Measurements from ENCODE around the gene WDFY4.

WDFY4 gene

DNA sequence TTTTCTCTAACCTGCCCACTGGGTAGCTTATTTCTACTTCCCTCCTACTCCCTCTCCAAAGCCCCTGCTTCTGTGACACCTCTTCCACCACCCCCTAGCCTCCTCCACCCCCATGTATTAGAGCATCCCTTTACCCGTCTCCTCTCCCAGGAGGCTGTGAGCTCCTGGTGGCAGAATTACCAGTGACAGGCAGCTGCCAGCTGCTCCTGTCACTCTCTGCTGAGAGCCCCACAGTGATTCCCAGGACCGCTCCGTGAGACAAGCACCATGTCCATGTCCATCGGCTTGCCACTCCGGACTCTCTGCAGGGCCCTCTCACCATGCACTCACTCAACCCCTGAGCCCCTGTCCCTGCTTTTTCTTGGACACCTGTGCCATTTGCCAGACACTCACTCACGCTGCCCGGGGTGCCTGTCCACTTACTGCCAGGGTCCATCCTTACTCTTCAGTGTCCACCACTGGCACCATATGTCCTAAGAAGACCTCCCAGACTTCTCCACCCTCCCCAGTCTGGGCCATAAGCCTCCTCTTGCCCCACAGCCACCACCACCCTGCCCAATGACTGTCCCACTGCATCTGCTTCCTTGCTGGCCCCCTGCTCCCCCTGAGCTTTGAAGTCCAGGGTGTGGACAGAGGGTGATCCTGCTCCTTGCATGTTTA is 9.8 kb downstream of the WDFY4 start:
- no peak for TF ChIP-seq SIN3A (IDR thresholded peaks at IDR 0.05; ENCODE audit: borderline replicate concordance, insufficient read depth, low read length)
- TF ChIP-seq, protein P1, sequence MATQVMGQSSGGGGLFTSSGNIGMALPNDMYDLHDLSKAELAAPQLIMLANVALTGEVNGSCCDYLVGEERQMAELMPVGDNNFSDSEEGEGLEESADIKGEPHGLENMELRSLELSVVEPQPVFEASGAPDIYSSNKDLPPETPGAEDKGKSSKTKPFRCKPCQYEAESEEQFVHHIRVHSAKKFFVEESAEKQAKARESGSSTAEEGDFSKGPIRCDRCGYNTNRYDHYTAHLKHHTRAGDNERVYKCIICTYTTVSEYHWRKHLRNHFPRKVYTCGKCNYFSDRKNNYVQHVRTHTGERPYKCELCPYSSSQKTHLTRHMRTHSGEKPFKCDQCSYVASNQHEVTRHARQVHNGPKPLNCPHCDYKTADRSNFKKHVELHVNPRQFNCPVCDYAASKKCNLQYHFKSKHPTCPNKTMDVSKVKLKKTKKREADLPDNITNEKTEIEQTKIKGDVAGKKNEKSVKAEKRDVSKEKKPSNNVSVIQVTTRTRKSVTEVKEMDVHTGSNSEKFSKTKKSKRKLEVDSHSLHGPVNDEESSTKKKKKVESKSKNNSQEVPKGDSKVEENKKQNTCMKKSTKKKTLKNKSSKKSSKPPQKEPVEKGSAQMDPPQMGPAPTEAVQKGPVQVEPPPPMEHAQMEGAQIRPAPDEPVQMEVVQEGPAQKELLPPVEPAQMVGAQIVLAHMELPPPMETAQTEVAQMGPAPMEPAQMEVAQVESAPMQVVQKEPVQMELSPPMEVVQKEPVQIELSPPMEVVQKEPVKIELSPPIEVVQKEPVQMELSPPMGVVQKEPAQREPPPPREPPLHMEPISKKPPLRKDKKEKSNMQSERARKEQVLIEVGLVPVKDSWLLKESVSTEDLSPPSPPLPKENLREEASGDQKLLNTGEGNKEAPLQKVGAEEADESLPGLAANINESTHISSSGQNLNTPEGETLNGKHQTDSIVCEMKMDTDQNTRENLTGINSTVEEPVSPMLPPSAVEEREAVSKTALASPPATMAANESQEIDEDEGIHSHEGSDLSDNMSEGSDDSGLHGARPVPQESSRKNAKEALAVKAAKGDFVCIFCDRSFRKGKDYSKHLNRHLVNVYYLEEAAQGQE (IDR thresholded peaks at IDR 0.05; ENCODE audit: insufficient read depth in 1 of 2, low read depth in 2 of 2, low read length in 2 of 2): no peak
- TF ChIP-seq TAF1 (IDR thresholded peaks at IDR 0.05; ENCODE audit: borderline replicate concordance, insufficient read depth, low read length): no peak
- no peak for TF ChIP-seq FOXP2 (optimal IDR thresholded peaks at IDR 0.05; ENCODE audit: borderline replicate concordance, extremely low read depth, extremely low read length, insufficient read depth)
- TF ChIP-seq POLR2AphosphoS5 (IDR thresholded peaks at IDR 0.05; ENCODE audit: low read depth, low read length): no peak

GRCh38 chr10:48695636-48696534 is 11.2 kb downstream of the WDFY4 start:
- TF ChIP-seq FOXP2 (optimal IDR thresholded peaks at IDR 0.05; ENCODE audit: borderline replicate concordance, extremely low read depth, extremely low read length, insufficient read depth): no peak
- TF ChIP-seq TAF1 (IDR thresholded peaks at IDR 0.05; ENCODE audit: borderline replicate concordance, insufficient read depth, low read length): no peak

- TF ChIP-seq POLR2AphosphoS5 (IDR thresholded peaks at IDR 0.05; ENCODE audit: low read depth, low read length): no peak
- TF ChIP-seq SIN3A (IDR thresholded peaks at IDR 0.05; ENCODE audit: borderline replicate concordance, insufficient read depth, low read length): no peak
- TF ChIP-seq, protein P1 (IDR thresholded peaks at IDR 0.05; ENCODE audit: insufficient read depth in 1 of 2, low read depth in 2 of 2, low read length in 2 of 2): no peak
- no peak for TF ChIP-seq TAF1 (IDR thresholded peaks at IDR 0.05; ENCODE audit: borderline replicate concordance, insufficient read depth, low read length)
- no peak for TF ChIP-seq FOXP2 (optimal IDR thresholded peaks at IDR 0.05; ENCODE audit: borderline replicate concordance, extremely low read depth, extremely low read length, insufficient read depth)
These were observed 11.8 kb downstream of the WDFY4 start for GRCh38 chr10:48696535-48696873.

- TF ChIP-seq SIN3A (IDR thresholded peaks at IDR 0.05; ENCODE audit: borderline replicate concordance, insufficient read depth, low read length): no peak
- no peak for TF ChIP-seq FOXP2 (optimal IDR thresholded peaks at IDR 0.05; ENCODE audit: borderline replicate concordance, extremely low read depth, extremely low read length, insufficient read depth)
- no peak for TF ChIP-seq TAF1 (IDR thresholded peaks at IDR 0.05; ENCODE audit: borderline replicate concordance, insufficient read depth, low read length)
- no peak for TF ChIP-seq POLR2AphosphoS5 (IDR thresholded peaks at IDR 0.05; ENCODE audit: low read depth, low read length)
- TF ChIP-seq, protein P1 (IDR thresholded peaks at IDR 0.05; ENCODE audit: insufficient read depth in 1 of 2, low read depth in 2 of 2, low read length in 2 of 2): no peak
These were observed 12.4 kb downstream of the WDFY4 start for GRCh38 chr10:48697091-48697490.

DNA sequence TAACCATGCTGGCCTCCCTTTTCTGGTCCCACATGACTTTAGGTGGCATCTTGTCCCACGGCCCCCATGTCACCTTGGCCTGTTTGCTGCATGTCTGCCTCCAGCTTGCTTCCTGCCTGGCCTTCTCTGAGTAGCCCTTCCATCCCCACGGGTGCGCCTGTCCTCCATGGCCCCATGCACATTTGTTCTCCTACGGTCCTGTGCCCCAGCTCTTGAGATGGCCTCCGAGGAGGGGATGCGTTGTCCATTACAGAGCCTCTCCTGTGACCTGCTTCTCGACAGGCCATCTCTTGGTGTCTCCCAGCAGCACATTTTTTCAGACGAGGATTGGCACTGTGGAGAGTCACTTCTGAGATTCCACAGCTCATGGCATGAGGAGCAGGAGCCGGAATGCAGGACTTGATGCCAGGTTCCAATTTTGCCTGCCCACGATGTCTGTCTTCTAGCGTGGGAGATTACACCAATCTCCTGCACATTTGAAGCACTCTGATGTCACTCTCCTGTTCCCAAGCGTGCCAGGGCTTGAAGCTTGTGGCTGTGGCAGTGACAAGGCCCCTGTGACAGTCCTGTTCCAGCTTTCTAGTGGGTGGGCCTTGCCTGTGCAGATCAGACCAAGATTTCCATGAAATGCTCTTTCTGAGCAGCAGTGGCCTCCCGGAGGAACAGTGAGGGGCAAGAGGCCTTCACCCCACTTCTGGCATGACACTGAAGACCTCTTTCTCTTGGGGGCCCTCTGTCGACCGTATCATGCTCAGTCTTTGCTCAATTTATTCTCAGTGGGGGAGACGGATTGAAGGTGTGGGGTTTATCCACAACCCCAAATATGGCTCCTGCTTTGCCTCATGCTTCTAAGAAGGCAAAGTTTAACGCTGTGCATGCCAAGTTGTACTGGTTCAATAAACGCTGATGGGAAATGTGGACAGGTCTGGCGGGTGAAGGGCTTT is 13.4 kb downstream of the WDFY4 start:
- TF ChIP-seq FOXP2 (optimal IDR thresholded peaks at IDR 0.05; ENCODE audit: borderline replicate concordance, extremely low read depth, extremely low read length, insufficient read depth): no peak
- no peak for TF ChIP-seq POLR2AphosphoS5 (IDR thresholded peaks at IDR 0.05; ENCODE audit: low read depth, low read length)
- TF ChIP-seq TAF1 (IDR thresholded peaks at IDR 0.05; ENCODE audit: borderline replicate concordance, insufficient read depth, low read length): no peak
- TF ChIP-seq SIN3A (IDR thresholded peaks at IDR 0.05; ENCODE audit: borderline replicate concordance, insufficient read depth, low read length): no peak
- TF ChIP-seq, protein P1 (IDR thresholded peaks at IDR 0.05; ENCODE audit: insufficient read depth in 1 of 2, low read depth in 2 of 2, low read length in 2 of 2): no peak
